RWPE2 (cell line): Measurements from ENCODE around the gene RLF.
A peak's percentile ranks its signal among the peaks of the same experiment; 100 is the strongest.

Experiments
- ATAC-seq: fragments of 200-7000 bp; cut with Tn5 transposase; 3 replicates; pipeline ENCODE4 v1.9.1; 2021; ENCODE audit warnings: low read depth
- DNase-seq: peaks from one replicate; pipeline ENCODE4 v3.0.0-alpha.2; 2020; ENCODE audit warnings: low spot score
- H3K27ac ChIP-seq: fragments of 450-650 bp; 2 replicates; pipeline ENCODE4 v1.5.1; 2017; ENCODE audit warnings: mild to moderate bottlenecking; ENCODE audit not compliant: poor library complexity, severe bottlenecking
- H3K27me3 ChIP-seq: fragments of 250-450 bp; sonication (Bioruptor Pico); 2 replicates; pipeline ENCODE4 v1.5.1; 2021; ENCODE audit warnings: mild to moderate bottlenecking, moderate library complexity; ENCODE audit not compliant: insufficient read depth, poor library complexity, severe bottlenecking
- H3K36me3 ChIP-seq: fragments of 250-450 bp; sonication (Bioruptor Pico); 2 replicates; pipeline ENCODE4 v1.5.1; 2020; ENCODE audit warnings: low read depth, mild to moderate bottlenecking, moderate library complexity
- H3K4me1 ChIP-seq: fragments of 250-450 bp; sonication (Bioruptor Pico); 2 replicates; pipeline ENCODE4 v1.5.1; 2021; ENCODE audit warnings: mild to moderate bottlenecking, moderate library complexity; ENCODE audit not compliant: insufficient read depth, poor library complexity, severe bottlenecking
- H3K4me3 ChIP-seq: fragments of 250-450 bp; sonication (Bioruptor Pico); 2 replicates; pipeline ENCODE4 v1.5.1; 2021; ENCODE audit warnings: mild to moderate bottlenecking, moderate library complexity; ENCODE audit not compliant: severe bottlenecking
- H3K9me3 ChIP-seq: fragments of 250-450 bp; sonication (Bioruptor Pico); 2 replicates; pipeline ENCODE4 v1.5.1; 2021; ENCODE audit warnings: mild to moderate bottlenecking, moderate library complexity; ENCODE audit not compliant: severe bottlenecking
- CTCF ChIP-seq: fragments of 450-650 bp; IDR thresholded peaks from one replicate; pipeline ENCODE4 v1.5.1; 2017; ENCODE audit warnings: mild to moderate bottlenecking, moderate library complexity; ENCODE audit not compliant: poor library complexity, severe bottlenecking

Gene RLF

GRCh38 chr1:40226192-40226591 lies 65.0 kb downstream of the RLF start:
- ATAC-seq (no peak), DNase-seq (no peak)
- no peak overlapping the region for H3K27ac ChIP-seq
- no peaks in the 10 kb centered on the region for H3K27me3 ChIP-seq
- H3K4me1 ChIP-seq: no peaks in the 10 kb centered on the region
- H3K4me3 ChIP-seq: no peak overlapping the region
- TF ChIP-seq CTCF: no peak
- H3K9me3 ChIP-seq: no peaks in the 10 kb centered on the region
- peaks cover 51% of the 10 kb centered on the region for H3K36me3 ChIP-seq

GRCh38 chr1:40232444-40232843 lies 71.3 kb downstream of the RLF start:
- Histone ChIP-seq H3K4me1 (no peaks in the 10 kb centered on the region), H3K36me3 (peaks cover 71% of the 10 kb centered on the region), H3K9me3 (no peaks in the 10 kb centered on the region), H3K27me3 (no peaks in the 10 kb centered on the region), H3K4me3 (no peak overlapping the region), H3K27ac (no peak overlapping the region)
- TF ChIP-seq CTCF: no peak
- no peak for DNase-seq
- no peak for ATAC-seq

GRCh38 chr1:40239626-40240025 lies 78.4 kb downstream of the RLF start:
- Histone ChIP-seq H3K4me1 (peaks cover 10% of the 10 kb centered on the region), H3K36me3 (peaks cover 49% of the 10 kb centered on the region), H3K27ac (peak overlapping the region; percentile 89), H3K27me3 (no peaks in the 10 kb centered on the region), H3K9me3 (peaks cover 2% of the 10 kb centered on the region), H3K4me3 (no peak overlapping the region)
- no peak for ATAC-seq
- no peak for TF ChIP-seq CTCF
- no peak for DNase-seq

GRCh38 chr1:40240390-40240789 lies 79.2 kb downstream of the RLF start:
- Histone ChIP-seq H3K4me1 (peaks cover 15% of the 10 kb centered on the region), H3K27me3 (no peaks in the 10 kb centered on the region), H3K36me3 (peaks cover 45% of the 10 kb centered on the region), H3K4me3 (no peak overlapping the region), H3K27ac (peak overlapping the region; percentile 89), H3K9me3 (peaks cover 2% of the 10 kb centered on the region)
- no peak for ATAC-seq
- TF ChIP-seq CTCF: no peak
- no peak for DNase-seq

GRCh38 chr1:40241362-40241761 lies 80.2 kb downstream of the RLF start:
- peaks cover 15% of the 10 kb centered on the region for H3K4me1 ChIP-seq
- ATAC-seq: peak; percentile 4; the same call in 2 of the 3 replicates
- TF ChIP-seq CTCF: no peak
- H3K4me3 ChIP-seq: no peak overlapping the region
- DNase-seq: no peak
- H3K27ac ChIP-seq: peak overlapping the region; percentile 89
- peaks cover 36% of the 10 kb centered on the region for H3K36me3 ChIP-seq
- H3K9me3 ChIP-seq: peaks cover 2% of the 10 kb centered on the region
- H3K27me3 ChIP-seq: no peaks in the 10 kb centered on the region
